ENCODE results near the gene COL4A2. TPM values are rescaled to one million over a fixed set of nuclear protein-coding genes. Genes with fewer than 3 reads are reported as not detected.

Gene COL4A2
- total and polyA plus RNA-seq, 4 donors, result 130 to 334 (median 170) TPM

DNA sequence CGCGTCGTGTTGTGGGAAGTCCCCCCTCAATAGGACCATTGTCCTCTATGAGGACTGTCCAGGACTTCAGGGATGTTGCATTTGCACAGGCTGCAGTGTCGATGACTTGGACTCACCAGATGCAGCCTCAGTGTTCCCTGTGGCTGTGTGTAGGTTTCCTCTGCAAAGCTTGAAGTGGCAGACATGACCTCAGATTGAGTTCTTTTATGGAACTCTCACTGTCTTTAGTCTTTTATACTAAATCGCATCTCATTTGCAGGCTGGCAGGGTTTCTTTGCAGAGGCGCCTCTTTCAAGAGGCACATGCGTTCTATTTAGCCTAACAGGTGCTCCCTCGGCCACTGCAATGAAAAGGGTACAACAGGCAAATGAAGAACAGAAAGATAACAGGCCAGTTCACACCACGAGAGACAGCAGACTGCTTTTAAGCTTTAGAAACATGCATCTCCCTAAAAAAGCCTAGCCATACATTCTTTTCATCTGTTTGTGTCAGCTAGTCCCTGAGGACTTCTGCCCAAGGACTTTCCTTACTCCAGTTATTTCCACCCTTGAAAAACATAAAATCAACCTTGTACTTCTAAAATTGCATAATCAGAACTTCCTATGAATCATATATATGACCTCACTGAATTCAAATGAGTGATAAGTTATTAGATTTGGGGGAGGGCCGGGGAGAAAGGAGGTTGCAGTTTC lies 136.0 kb downstream of the COL4A2 start:
- peaks cover 13% of the 10 kb centered on the region for H3K4me1 ChIP-seq (ENCODE audit: control insufficient read depth, insufficient read depth, low read length)
- H3K27ac ChIP-seq (ENCODE audit: low read depth, low read length), result no peak overlapping the region
- no peaks in the 10 kb centered on the region for H3K9me3 ChIP-seq (ENCODE audit: control insufficient read depth, insufficient read depth, low read length)
- no peaks in the 10 kb centered on the region for H3K27me3 ChIP-seq (ENCODE audit: control insufficient read depth, insufficient read depth, low read length)
- peaks cover 8% of the 10 kb centered on the region for H3K36me3 ChIP-seq (ENCODE audit: control insufficient read depth, insufficient read depth, low read length)
- WGBS (ENCODE audit: insufficient coverage), result 23% methylated on average over 9 of the region's 10 CpGs
- H3K4me3 ChIP-seq (ENCODE audit: low read depth, low read length), result no peak overlapping the region
- DNase-seq (ENCODE audit: low read depth in 4 of 6, low spot score in 6 of 6), result peak in 2 of 6 donors; percentile 56 to 59

DNA sequence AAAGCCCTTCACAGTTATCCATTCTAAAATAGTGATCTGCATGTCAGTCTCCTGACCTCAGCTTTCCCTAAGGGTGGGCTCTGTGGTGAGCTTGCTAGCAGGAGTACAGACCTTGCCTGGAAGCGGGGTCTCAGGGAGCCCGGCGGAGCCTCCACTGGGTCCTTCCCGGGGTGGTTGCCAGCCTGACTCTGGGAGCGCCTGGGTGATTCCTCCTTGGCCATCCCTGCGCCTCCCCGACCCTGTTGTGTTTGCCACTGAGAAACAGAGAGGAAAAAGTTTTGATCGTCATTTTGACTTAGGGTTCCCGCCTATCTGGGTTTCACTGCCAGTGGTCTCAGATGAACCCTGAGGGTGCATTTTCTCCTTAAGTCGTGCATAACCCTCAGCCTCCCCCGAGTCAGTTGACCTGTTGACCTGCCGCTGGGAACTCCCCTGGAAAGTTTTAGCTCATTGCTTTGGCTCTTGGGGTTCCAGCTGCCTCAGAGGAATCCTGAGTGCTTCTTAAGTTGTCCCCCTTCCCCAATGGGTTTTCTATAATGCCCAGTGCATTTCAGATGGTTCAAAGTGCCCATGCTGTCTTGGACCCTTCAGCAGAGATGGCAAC lies 136.6 kb downstream of the COL4A2 start:
- H3K4me1 ChIP-seq (ENCODE audit: control insufficient read depth, insufficient read depth, low read length), result peaks cover 13% of the 10 kb centered on the region
- 85% methylated on average over 11 of the region's 12 CpGs for WGBS (ENCODE audit: insufficient coverage)
- no peaks in the 10 kb centered on the region for H3K27me3 ChIP-seq (ENCODE audit: control insufficient read depth, insufficient read depth, low read length)
- no peak overlapping the region for H3K4me3 ChIP-seq (ENCODE audit: low read depth, low read length)
- H3K36me3 ChIP-seq (ENCODE audit: control insufficient read depth, insufficient read depth, low read length), result peaks cover 3% of the 10 kb centered on the region
- peak overlapping the region; percentile 16 for H3K27ac ChIP-seq (ENCODE audit: low read depth, low read length)
- no peak for DNase-seq (ENCODE audit: low read depth in 4 of 6, low spot score in 6 of 6)
- no peaks in the 10 kb centered on the region for H3K9me3 ChIP-seq (ENCODE audit: control insufficient read depth, insufficient read depth, low read length)

DNA sequence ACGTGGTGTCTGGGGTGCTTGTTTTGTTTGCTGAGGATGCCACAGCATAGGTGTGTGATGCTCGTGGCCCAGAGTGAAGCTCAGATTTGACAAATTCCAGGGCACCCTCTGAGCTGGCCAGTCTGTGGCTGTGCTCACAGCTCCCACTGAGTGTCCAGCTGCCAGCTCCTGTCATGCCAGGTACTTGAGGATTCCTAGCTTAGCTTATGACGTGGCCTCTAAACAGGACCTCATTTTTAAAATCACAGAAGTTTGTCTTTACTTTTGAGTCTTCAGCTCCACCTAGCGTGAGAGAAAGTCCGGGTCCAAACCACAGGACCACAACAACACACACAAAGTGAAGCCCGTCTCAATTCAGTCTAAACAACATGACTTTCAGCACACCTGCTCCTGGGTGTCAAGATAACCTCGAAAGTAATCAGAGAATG lies 137.2 kb downstream of the COL4A2 start:
- DNase-seq (ENCODE audit: low read depth in 4 of 6, low spot score in 6 of 6), result peak in 1 of 6 donors; percentile 33
- H3K4me1 ChIP-seq (ENCODE audit: control insufficient read depth, insufficient read depth, low read length), result peaks cover 13% of the 10 kb centered on the region
- WGBS (ENCODE audit: insufficient coverage), result 74% methylated on average over 6 of the region's 7 CpGs

DNA sequence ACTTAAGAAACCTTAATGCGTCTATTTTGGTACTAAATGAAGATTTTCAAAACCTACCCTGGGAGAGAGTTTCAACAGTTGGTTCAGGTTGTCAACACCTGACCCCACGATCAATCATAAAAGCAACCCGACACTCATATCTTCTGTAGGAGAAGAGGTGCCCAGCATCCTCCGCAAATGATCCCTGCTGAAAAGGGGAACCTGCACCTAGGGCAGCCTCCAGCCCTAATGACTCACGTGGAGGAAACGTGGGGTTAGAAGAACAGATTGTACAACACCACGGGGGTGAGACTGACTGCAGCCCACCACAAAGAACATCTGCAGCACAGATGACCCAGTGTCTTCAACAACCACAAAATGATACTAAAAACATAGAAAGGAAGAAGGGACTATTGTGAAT lies 138.1 kb downstream of the COL4A2 start:
- no peaks in the 10 kb centered on the region for H3K27me3 ChIP-seq (ENCODE audit: control insufficient read depth, insufficient read depth, low read length)
- no peak overlapping the region for H3K4me3 ChIP-seq (ENCODE audit: low read depth, low read length)
- peaks cover 8% of the 10 kb centered on the region for H3K36me3 ChIP-seq (ENCODE audit: control insufficient read depth, insufficient read depth, low read length)
- peak in 1 of 6 donors; percentile 28 for DNase-seq (ENCODE audit: low read depth in 4 of 6, low spot score in 6 of 6)
- H3K9me3 ChIP-seq (ENCODE audit: control insufficient read depth, insufficient read depth, low read length), result no peaks in the 10 kb centered on the region
- peaks cover 13% of the 10 kb centered on the region for H3K4me1 ChIP-seq (ENCODE audit: control insufficient read depth, insufficient read depth, low read length)
- WGBS (ENCODE audit: insufficient coverage), result 79% methylated on average over 3 of the region's 7 CpGs
- no peak overlapping the region for H3K27ac ChIP-seq (ENCODE audit: low read depth, low read length)

More for the DNA sequence above, 137.2 kb downstream of the COL4A2 start:
- H3K27ac ChIP-seq (ENCODE audit: low read depth, low read length), result peak overlapping the region; percentile 16
- no peaks in the 10 kb centered on the region for H3K9me3 ChIP-seq (ENCODE audit: control insufficient read depth, insufficient read depth, low read length)
- peaks cover 3% of the 10 kb centered on the region for H3K36me3 ChIP-seq (ENCODE audit: control insufficient read depth, insufficient read depth, low read length)
- H3K4me3 ChIP-seq (ENCODE audit: low read depth, low read length), result no peak overlapping the region
- H3K27me3 ChIP-seq (ENCODE audit: control insufficient read depth, insufficient read depth, low read length), result no peaks in the 10 kb centered on the region

DNA sequence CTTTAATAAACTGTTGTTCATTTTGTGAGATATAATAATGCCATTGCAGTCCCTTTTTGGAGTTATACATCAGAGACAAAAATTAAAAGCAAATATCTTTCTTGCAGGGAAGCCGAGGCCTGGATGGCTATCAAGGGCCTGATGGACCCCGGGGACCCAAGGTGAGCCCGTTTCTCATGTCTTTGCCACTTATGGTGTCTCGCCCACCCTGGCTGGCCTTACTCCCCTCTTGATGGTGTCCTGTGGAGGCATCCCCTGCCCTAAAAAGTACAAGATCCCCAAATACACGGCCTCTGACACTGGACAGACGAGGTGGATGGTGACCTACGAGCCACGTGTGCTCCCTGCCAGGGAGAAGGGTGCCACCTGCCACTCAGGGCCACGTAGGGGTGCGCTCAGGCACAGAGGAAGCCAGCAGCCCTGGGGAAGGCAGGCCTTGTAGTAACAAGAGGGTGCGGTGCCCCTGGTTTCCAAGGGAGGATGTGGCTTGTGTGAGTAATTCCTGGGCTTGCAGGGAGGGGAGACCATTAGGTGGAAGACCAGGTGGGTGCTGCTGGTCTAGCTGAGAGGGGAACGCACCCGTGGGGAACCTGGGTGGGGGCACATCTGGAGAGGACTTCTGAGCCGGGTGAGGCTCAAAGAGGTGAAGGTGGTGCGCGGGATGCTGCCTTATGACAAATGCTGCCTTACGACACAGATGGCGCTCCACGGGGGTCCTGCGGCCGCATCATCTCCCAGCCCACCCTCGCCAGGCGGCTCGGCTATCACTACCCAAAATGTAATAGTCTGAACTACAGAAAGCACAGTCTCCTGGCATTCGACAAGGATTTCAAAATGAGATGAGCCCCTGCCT lies 138.9 kb downstream of the COL4A2 start:
- H3K27ac ChIP-seq (ENCODE audit: low read depth, low read length), result no peak overlapping the region
- no peak for DNase-seq (ENCODE audit: low read depth in 4 of 6, low spot score in 6 of 6)
- H3K27me3 ChIP-seq (ENCODE audit: control insufficient read depth, insufficient read depth, low read length), result no peaks in the 10 kb centered on the region
- H3K36me3 ChIP-seq (ENCODE audit: control insufficient read depth, insufficient read depth, low read length), result peaks cover 7% of the 10 kb centered on the region
- H3K4me1 ChIP-seq (ENCODE audit: control insufficient read depth, insufficient read depth, low read length), result peaks cover 13% of the 10 kb centered on the region
- no peak overlapping the region for H3K4me3 ChIP-seq (ENCODE audit: low read depth, low read length)
- H3K9me3 ChIP-seq (ENCODE audit: control insufficient read depth, insufficient read depth, low read length), result no peaks in the 10 kb centered on the region
- WGBS (ENCODE audit: insufficient coverage), result 90% methylated on average over 24 of the region's 25 CpGs

DNA sequence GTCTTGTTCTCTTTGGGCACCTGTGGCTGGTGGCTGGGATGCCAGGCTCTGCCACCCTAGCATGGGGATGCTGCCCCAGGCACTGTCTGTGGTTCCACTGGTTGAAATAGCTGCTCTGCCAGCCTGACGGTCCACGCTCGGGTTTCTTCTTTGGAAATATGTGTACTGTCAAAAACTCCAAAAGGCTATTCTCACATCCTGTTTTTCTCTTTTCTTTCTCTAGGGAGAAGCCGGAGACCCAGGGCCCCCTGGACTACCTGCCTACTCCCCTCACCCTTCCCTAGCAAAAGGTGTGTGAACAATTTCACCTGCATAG lies 139.4 kb downstream of the COL4A2 start:
- Histone ChIP-seq H3K4me1 (ENCODE audit: control insufficient read depth, insufficient read depth, low read length) (peaks cover 13% of the 10 kb centered on the region), H3K27me3 (ENCODE audit: control insufficient read depth, insufficient read depth, low read length) (no peaks in the 10 kb centered on the region), H3K27ac (ENCODE audit: low read depth, low read length) (no peak overlapping the region), H3K4me3 (ENCODE audit: low read depth, low read length) (no peak overlapping the region), H3K36me3 (ENCODE audit: control insufficient read depth, insufficient read depth, low read length) (peaks cover 7% of the 10 kb centered on the region), H3K9me3 (ENCODE audit: control insufficient read depth, insufficient read depth, low read length) (no peaks in the 10 kb centered on the region)
- DNase-seq (ENCODE audit: low read depth in 4 of 6, low spot score in 6 of 6), result no peak
- 100% methylated on average over 1 of the region's 4 CpGs for WGBS (ENCODE audit: insufficient coverage)

DNA sequence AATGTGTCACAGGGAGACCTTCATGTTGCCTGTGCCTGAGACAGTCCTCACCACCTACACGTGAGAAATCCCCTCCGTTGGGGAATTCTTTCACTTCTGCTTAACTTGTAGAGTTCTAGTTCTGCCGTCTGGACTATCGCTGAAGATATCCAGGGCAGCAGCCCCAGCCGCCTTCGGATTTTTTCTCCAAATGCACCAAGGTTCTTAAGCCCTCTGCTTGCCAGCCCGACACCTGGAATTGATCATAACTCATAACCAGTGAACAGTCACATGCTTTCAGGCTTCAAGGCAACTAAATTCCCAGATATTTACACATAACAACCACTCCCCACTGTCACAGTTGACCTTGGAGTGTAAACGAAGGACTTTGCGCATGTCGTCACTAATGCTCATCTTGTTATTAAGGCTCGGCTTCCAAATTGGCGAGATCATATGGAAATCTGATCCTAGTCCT lies 140.0 kb downstream of the COL4A2 start:
- Histone ChIP-seq H3K27ac (ENCODE audit: low read depth, low read length) (no peak overlapping the region), H3K4me1 (ENCODE audit: control insufficient read depth, insufficient read depth, low read length) (peaks cover 13% of the 10 kb centered on the region), H3K9me3 (ENCODE audit: control insufficient read depth, insufficient read depth, low read length) (no peaks in the 10 kb centered on the region), H3K27me3 (ENCODE audit: control insufficient read depth, insufficient read depth, low read length) (no peaks in the 10 kb centered on the region), H3K36me3 (ENCODE audit: control insufficient read depth, insufficient read depth, low read length) (peaks cover 7% of the 10 kb centered on the region), H3K4me3 (ENCODE audit: low read depth, low read length) (no peak overlapping the region)
- DNase-seq (ENCODE audit: low read depth in 4 of 6, low spot score in 6 of 6), result no peak
- WGBS (ENCODE audit: insufficient coverage), result 90% methylated on average over 12 of the region's 12 CpGs

DNA sequence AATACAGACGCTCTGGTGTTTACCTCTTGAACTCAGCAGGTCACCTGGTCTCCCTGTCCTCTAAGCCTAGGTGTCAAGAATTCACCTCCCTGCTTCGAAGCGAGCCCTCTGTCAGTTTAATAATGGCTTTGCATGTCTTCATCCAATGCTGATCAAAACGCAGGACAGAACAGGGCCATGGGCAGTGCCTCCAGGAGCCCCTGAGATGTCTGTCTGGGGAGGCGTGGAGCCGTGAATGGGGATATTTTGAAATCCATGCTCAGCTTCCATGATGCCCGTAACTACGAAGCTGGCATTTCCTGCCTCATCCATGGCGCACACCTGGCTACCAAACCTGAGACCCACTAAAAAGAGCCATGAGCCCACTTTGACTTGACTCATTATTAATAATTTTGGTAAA lies 140.7 kb downstream of the COL4A2 start:
- peaks cover 7% of the 10 kb centered on the region for H3K36me3 ChIP-seq (ENCODE audit: control insufficient read depth, insufficient read depth, low read length)
- no peak for DNase-seq (ENCODE audit: low read depth in 4 of 6, low spot score in 6 of 6)
- peaks cover 11% of the 10 kb centered on the region for H3K4me1 ChIP-seq (ENCODE audit: control insufficient read depth, insufficient read depth, low read length)
- no peak overlapping the region for H3K27ac ChIP-seq (ENCODE audit: low read depth, low read length)
- H3K9me3 ChIP-seq (ENCODE audit: control insufficient read depth, insufficient read depth, low read length), result no peaks in the 10 kb centered on the region
- H3K4me3 ChIP-seq (ENCODE audit: low read depth, low read length), result no peak overlapping the region
- WGBS (ENCODE audit: insufficient coverage), result 77% methylated on average over 4 of the region's 9 CpGs
- H3K27me3 ChIP-seq (ENCODE audit: control insufficient read depth, insufficient read depth, low read length), result no peaks in the 10 kb centered on the region

DNA sequence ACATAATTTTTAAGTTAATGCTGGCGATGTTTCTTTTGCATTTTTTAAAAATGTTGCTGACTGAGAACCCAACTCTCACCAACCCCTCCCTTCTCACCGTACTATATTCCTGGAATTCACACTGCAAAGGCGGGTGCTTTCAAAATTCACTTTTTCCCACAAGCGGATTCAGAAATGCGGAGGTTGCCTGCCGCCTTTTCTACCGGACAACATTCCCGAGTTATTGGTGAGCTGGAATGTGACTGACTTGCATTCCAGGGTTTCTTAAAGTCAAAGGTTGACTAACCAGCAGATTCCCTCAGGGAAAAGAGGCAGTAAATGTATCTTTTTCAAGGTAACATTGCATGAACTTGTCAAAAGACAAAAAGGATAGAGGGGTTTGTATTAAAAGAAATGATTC lies 141.1 kb downstream of the COL4A2 start:
- no peak for DNase-seq (ENCODE audit: low read depth in 4 of 6, low spot score in 6 of 6)
- 83% methylated on average over 5 of the region's 8 CpGs for WGBS (ENCODE audit: insufficient coverage)
- peaks cover 8% of the 10 kb centered on the region for H3K4me1 ChIP-seq (ENCODE audit: control insufficient read depth, insufficient read depth, low read length)
- H3K9me3 ChIP-seq (ENCODE audit: control insufficient read depth, insufficient read depth, low read length), result no peaks in the 10 kb centered on the region
- H3K27ac ChIP-seq (ENCODE audit: low read depth, low read length), result no peak overlapping the region
- H3K4me3 ChIP-seq (ENCODE audit: low read depth, low read length), result no peak overlapping the region
- H3K27me3 ChIP-seq (ENCODE audit: control insufficient read depth, insufficient read depth, low read length), result no peaks in the 10 kb centered on the region
- peaks cover 7% of the 10 kb centered on the region for H3K36me3 ChIP-seq (ENCODE audit: control insufficient read depth, insufficient read depth, low read length)

Measured in spinal cord (tissue), 10 donors.